HG02884 (cell line): ENCODE data around the gene MYL6B.
"Not testable (repeated sequence)": the region's sequence is repeated elsewhere in the genome, so short reads cannot be mapped to it uniquely, and the experiment has no call there.

Experiments
- ATAC-seq: cut with Tn5 transposase; IDR thresholded peaks from one replicate; pipeline ENCODE4 v1.9.1; 2021; ENCODE audit warnings: mild to moderate bottlenecking, moderate library complexity; ENCODE audit not compliant: unreplicated experiment

Gene MYL6B

DNA sequence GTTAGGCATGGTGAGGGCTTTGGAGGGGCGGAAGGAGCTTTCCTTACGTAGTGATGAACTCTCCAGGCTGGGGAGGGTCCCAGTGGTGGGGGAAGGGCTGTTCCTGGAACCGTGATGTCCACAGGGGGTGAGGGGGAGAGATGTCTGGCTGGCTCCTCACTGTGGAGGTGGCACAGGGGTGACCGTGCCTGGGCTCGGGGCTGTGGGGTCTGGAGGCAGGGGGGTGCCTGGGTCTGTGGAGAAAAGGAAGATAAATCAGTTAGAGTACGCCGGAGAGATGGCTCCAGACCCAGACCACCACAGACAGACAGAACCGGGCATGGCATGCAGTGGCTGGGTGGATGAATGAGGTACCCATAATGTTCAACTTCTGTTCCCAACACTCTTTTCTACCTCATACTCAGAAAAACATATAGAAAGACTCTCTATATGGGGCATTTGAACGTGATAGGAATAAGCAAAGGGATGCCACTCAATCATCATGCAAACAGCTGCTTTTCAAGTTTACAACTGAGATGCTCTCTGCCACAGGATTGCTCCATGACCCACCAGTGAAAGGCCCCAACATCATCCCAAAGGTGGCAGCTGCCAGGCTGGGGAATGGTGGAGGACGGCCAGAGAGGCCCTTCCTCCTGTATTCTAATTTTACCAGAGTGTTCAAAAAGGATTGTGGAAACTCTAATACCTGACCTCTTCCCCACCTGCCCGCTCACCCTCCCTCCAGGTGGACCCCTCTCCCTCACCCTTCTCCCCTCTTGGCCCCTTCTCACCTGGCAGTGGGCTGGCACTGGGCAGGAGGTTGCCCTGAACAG lies 11.4 kb downstream of the MYL6B start:
- no peak for ATAC-seq

DNA sequence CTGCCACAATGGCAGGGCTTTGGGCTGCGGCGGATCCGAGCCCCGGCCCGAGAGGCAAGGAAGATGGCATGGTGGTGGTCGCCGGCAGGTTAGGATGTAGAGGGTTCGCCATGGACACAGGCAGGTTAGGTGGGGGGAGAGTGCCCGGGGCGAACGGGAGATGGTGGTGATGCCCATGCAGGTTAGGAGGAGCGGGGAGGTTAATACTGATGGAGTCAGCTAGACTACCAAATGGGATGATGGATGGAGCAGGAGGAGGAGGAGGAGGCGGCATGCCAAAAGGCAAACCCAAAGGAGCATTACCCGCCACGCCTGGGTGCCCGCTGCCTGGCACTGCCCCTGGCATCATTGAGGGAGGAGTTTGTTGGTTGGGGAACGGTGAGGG lies 11.9 kb downstream of the MYL6B start:
- ATAC-seq = no peak

DNA sequence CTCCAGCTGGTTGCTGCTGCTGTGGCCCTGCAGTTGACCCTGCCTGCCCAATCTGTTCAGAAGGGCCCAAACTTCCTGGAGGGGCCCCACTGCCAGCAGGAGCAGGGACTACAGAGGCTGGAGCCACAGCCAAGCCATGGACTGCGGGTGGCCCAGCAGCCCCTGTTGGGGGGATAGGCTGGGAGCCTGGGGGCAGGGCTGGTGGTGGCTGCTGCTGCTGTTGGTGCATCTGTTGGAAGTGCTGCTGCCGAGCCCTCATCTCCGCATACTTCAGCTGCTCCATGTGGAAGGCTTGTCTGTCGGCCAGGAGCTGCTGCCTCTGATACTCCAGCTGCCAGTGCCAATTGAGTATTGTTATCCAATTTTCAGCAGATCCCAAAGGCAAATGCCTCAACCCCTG lies 13.0 kb downstream of the MYL6B start:
- no peak for ATAC-seq

DNA sequence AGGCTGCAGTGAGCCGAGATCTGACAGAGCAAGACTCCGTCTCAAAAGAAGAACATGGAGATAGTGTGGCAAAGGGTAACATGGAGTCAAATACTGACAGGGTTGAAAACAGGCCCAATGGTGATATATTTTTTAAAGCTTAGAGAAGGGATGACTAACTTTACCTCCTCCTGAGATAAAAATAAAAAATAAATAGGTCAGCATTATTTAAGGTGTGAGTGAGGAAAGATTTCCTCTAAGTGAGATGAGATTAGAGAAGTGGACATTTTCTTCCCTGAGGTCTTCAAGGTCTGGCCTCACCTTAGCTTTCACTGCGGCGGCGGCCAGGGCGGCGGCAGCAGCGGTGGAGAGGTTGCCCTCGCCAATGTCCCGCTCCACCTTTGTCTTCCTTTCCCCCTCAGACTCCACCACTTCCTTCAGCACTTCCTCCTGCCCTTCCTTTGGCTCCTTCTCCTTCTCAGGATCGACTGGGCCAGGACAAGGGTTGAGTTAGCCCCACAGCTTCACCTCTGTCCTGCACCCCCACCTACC lies 16.9 kb downstream of the MYL6B start:
- ATAC-seq = no peak

DNA sequence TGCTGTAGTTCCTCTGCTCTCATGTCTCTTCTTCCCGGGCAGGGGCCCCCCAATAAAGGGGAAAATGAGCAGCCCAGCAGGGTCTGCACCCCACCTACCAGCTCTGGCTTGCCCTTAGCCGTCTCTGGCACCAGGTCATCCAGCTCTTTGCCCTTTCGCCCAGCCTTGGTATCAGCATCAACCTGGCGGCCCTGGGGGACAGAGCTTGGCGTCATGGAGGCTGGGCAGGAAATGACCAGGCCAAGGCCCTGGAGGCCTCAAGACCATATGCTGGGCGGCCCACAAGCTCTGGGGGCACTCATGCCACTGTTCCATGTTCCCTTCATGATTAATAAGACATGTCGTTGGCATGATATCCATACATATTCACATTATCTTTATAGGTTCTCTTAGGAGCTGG lies 20.5 kb downstream of the MYL6B start:
- ATAC-seq = no peak

DNA sequence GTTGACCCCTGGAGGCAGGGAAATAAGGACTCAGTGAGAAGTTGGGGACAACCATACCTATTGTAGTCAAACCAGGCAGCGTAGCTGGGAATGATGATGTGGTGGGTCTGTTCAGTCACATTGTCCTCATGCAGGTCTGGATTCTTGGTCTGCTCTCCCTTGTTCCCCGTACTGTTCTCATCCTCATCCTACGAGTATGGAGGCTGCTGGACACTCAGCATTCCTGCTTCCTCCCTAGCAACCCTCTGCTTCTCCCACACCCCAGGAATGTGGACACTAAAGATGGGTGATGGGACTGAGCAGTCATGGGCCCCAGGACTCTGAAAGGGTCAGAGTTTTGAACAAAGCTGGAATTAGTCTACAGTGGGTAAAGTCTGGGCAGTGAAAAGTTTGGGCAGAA lies 26.0 kb downstream of the MYL6B start:
- no peak for ATAC-seq

DNA sequence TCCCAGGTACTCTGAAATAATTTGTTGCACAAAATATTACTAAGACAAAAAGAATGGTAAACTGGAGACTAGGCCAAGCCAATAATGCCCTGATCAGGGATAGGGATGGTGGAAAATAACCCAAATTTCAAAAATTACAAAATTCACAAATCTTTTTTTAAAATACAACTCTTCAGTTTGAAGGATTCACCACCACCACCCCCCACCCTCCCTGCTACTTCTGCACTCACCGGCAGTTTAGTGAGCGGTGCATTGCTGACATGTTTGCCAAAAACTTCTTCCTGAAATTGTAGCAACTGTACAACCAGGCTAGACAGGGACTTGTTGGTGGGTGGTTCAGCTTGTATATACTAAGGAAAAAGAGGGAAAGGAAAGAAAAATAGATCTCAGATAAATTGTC lies 34.6 kb downstream of the MYL6B start:
- no peak for ATAC-seq

DNA sequence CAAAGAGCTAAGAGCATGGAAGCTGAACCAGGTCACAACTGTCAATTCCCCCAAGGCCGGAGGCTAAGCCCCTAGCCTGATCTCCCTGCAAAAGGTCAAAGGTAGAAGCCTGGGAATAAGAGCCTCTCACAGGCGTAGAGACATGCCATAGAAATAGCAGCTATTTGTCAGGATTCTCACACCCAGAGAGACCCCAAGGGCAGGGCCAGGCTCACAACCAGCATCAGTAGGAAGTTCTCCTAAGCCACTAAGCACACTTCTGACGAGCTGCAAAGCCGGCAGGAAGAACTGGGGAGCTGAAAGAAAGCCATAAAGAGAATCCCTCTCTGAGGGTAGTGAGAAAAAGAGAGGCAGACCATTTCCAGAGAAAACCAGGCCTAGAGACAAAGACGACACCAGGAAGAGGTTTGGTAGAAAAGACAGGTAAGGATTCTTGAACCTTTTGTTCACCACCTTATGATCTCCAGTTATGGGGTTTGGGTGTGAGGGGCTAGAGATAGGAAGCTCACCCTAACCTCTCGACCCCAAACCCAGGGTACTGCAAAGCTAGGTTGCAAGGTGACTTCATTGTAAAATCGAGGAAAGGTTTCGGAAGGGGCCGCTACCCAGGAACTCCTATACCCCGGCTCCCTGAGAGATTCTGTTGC lies 35.9 kb downstream of the MYL6B start:
- ATAC-seq = no peak

DNA sequence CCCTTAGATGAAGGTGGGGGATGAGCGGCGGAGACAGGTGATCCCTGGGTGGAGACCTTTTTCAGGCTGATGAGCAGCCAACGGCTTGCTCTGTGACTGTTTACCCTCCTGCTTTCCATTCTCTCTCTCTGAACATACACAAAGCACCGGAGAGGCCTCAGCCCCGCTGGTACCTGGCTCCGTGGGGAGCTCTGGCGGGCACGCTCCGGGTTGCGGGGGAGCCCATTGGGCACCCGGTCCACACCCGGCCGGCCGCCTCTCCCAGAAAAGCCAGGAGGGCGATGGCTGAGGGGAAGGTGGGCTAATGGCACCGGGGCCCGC lies 36.4 kb downstream of the MYL6B start:
- ATAC-seq = no peak

DNA sequence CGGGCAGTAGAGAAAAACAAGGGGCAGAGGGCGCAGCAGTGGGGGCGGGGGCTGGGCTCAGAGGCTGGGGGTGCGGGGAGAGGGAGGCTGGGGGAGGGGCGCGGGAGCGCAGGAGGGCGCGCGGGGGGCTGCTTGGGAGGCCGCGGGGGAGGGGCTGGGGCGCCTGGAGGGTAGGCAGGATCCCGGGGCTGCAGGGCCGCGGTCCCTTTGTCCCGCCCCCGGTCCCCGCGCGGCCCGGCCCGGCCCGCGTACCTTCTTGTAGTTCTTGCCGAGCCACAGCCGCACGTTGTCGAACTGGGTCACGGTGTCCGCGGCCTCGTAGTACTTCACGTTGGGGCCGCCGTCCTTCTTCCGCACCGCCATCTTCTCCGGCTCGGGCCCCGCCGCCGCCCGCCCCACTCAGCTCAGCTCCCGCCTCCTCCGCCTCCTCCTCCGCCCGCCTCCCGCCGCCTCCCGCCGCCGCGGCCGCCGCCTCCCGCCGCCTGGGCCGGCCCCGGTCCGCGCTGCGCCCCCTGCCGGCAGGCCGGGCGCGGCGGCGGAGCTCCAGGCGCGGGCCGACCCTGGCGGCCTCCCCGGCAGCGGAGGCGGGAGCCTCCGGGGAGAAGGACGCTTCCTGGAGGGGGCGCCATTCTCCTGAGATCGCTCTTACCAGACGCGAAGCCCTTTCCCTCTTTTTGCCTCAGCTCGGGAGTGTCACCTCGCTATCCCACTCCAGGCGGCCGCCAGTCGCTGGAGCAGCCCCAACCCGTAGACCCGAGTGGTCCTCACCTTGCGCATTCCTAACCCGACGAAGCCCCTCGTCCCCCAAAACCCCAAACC lies 36.9 kb downstream of the MYL6B start, which contains the start of gene SMARCC2:
TSS of gene SMARCC2 (minus strand) at position 385 of the 819 bp plus-strand sequence. CDS start at position 363, 22 bp downstream.
- peak; percentile 53 for ATAC-seq

DNA sequence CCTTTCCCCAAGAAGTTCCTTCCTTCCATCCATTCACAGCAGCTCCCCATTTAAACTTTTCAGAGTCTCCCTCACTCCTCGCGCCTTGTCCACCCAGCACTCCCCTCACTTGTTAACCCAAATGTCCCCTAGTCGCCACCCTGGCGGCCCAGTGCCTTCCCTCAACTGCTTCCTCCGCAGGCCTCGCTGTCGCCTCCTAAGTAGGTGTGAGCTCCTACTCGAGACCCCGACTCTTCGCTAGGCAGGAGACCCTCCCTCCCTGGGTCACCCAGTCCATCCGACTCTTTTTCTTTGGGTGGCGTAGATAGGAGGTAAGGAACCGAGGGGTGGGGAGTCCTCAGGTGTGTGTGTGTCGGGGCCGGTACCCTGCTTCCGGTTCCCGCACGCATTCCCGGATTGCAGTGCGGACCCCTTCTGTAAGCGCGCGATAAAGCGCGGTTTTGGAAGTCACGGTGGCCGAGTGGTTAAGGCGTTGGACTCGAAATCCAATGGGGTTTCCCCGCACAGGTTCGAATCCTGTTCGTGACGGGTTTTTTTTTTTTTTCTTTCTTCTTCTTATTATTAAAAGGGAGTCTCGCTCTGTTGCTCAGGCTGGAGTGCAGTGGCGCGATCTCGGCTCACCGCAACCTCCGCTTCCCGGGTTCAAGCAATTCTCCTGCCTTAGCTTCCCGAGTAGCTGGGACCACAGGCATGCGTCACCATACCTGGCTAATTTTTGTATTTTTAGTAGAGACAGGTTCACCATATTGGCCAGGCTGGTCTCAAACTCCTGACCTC lies 37.7 kb downstream of the MYL6B start:
- ATAC-seq = peak; percentile 36

DNA sequence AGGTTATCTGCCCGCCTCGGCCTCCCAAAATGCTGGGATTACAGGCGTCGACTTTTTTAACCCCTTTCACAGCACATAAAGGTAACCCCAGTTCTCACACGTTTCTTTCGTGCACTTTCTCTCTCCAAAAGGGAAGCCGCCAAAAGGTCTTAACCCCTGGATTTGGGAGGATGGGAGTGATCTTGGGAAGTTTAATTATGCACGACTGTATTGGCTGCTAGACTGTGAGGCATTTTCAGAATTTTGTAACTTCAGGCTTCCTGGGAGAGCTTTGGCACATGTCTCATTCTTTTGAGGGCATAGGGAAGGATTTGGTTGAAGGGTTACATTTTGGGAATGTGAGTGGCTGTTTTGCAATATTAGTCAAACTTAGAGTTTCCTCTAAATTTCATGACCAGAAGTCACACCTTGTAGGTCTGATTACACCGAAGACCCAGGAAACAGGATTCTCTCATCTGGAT lies 38.3 kb downstream of the MYL6B start:
- ATAC-seq = no peak

DNA sequence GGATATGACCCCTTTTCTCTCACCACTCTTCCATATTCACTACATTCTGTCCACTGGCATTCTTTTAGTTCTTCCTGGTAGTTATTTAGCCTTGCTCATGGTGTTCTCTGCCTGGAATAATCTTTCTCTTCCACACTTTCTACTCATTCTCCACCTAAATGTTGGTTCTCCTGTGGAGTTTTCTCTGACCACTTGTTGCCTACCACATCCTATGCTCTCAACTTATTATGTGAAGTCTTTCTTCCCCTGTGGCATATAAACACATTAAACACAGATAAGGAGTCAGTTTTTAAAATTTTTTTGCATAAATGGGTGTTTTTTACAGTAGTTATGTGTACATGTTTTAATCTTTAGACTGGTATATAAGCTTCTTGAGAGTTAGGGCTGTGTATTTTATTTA lies 40.2 kb downstream of the MYL6B start:
- ATAC-seq = no peak

DNA sequence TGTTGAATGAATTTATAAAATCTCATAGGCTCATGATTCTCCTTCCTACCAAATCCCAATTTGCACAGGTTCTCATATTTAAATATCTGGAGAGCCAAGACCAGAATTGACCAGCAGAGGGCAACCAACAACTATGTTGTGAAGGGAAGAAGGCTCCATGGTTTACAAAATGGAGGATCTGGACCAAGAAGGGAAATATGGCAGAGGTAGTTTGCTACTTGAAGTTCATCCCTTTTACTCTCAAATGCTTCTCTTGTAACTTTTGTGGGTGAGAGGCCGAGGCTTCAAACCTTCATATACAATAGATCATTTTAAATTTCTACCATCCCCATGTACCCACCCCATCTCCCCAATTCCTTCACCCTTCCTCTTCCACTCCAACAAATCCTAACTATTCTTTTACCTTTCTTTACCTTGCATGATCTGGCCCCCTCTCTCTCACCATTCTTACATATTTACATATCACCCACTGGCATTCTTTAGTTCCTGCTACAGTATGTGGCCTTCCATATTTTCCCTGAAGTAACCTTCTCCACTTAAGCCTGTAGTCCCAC lies 40.7 kb downstream of the MYL6B start:
- ATAC-seq = no peak

DNA sequence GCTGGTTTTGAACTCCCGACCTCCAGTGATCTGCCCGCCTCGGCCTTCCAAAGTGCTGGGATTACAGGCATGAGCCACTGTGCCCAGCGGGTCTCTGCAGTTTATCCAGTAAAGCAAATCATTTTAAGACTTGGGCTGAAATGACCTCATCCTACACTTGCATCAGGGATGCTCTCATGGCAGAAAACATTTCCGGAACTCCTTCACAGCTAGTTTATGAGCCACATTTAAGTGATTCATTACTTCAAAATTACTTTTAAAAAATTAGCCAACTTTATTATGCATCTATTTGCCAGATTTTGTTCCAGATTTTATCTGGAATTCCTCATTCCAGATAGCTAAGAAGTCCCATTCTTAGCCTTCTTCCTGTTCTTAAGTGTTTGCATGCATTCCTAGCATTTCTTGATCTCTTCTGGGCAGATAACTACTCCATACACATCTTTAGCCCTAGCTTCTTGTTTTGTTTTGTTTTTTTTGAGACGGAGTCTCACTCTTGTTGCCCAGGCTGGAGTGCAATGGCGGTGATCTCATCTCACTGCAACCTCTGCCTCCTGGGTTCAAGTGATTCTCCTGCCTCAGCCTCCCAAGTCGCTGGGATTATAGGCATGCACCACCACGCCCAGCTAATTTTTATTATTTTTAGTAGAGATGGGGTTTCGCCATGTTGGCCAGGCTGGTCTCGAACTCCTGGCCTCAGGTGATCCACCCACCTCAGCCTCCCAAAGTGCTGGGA lies 44.6 kb downstream of the MYL6B start:
- not testable (repeated sequence) for ATAC-seq

DNA sequence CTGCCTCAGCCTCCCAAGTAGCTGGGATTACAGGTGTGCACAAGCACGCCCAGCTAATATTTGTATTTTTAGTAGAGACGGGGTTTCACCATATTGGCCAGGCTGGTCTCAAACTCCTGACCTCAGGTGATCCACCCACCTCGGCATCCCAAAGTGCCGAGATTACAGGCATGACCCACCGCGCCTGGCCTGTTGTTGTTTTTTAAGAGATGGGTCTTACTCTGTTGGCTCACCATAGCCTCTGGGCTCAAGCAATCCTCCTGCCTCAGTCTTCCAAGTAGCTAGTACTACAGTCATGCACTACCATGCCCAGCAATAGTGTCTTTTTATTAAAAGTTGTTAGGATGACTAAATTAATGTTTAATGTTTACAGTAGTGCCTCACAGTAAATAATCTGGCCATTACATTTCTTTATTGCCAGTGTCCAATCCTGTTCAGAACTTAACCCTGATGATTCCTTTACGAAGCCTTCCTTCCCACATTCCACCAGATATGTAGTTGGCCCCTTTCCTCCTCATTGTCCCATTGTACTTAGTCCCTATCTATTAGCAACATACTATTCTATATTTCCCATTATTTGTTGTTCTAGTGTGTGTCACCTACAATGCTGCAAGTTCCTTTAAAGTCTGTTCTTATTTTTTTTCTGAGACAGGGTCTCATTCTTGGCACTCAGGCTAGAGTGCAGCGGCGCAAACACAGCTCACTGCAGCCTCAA lies 45.7 kb downstream of the MYL6B start:
- no peak for ATAC-seq

DNA sequence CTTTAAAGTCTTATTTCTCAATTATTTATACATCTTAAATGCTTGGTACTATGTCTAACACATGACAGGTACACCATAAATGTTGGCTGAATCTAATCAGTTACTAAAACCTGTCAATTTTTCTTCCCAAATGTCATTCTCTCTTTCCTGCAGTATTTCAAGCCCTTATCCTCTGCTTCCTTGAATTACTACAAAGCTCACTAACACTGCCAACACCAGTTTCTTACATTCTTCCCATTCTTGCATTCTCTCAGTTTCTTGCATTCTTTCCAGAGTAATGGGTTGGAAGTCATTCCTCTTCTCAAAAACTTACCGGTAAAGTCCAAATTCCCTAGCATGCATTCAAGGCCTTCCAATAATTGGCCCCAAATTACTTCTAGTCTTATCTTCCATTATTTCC lies 46.4 kb downstream of the MYL6B start:
- ATAC-seq = no peak

DNA sequence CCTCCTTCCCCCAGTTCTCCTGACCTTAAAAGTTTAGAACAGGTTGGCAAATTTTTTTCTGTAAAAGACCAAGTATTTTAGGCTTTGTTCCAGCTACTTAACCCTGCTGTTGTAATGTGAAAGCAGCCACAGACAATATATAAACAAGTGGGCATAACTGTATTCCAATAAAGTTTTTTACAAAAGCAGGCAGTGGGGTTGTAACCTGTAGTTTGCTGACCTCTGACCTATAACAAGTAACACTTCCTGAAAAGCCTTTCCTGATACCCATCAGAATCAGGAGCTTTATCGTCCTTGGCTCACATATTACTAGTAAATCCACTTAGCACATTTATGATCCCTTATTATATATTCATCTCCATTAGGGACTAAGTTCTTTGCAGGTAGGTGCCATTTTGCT lies 50.0 kb downstream of the MYL6B start:
- ATAC-seq = no peak

DNA sequence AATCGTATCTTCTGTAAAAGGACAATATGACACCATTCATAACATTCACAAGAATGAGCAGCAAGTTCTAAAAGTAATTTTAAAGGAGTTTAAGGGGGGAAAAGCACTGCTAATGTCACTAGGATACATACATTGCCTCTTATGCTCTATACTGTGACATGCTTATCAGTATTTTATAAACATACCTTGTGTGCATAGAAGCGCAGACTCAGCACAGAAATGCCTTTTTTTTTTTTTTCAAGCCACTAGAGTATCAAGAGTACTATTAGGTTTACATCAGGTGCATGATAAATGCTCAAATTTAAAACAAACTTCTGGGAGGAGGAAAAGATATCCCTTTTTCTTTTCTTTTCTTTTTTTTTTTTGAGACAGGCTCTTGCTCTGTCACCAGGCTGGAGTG lies 50.5 kb downstream of the MYL6B start:
- ATAC-seq = no peak
